ENCODE results near the gene IRF2BP2. TPM values are rescaled to one million over a fixed set of nuclear protein-coding genes. Genes with fewer than 3 reads are reported as not detected.

IRF2BP2 gene
- total RNA-seq (2022; extraction: Qiagen RNA extraction; ENCODE audit: low read depth), result 97.7 to 142 TPM (median 118 TPM) in 5 replicates

DNA sequence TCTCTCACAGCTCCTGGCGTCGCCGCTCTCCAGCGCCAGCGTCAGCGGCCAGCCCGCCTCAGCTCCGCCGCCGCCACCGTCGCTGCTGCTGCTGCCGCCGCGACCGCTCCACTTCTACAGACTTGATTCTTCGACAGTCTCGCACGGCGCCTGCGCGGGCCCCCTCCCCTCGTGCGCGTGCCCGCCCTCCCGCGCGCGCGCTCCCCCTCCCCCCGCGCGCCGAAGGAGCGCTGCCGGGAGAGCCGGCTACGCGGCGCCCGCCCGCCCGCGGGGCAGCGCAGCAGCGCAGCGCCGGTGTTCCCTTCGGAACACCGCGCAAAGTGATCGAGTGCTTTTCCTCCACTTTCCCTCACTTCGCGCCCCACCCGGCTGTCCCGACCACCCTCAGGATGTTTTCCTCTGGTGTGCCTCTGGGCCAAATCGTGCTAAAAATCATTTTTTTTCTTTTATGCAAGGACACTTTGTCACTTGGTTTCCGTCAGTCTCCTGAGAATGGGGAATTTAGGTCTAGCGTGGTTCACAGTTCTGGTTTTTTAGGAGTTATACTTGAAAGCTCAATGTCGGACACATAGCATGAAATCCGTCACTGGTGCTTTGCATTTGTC is at the start of gene IRF2BP2:
TSS of gene IRF2BP2 (minus strand) at position 118 of the 605 bp plus-strand sequence. CDS start 684 bp downstream, outside the sequence.

Other genes starting within 250 kb of the IRF2BP2 start
- 78.7 to 101 TPM (median 98.6 TPM) in 5 replicates for gene COA6, start 236.7 kb downstream of the IRF2BP2 start, total RNA-seq (2022; extraction: Qiagen RNA extraction; ENCODE audit: low read depth)
- 13.3 to 14.7 TPM (median 13.9 TPM) in 5 replicates for gene TARBP1, start 131.0 kb downstream of the IRF2BP2 start, total RNA-seq (2022; extraction: Qiagen RNA extraction; ENCODE audit: low read depth)